K562 (cell line): ENCODE measurements around the gene ARID3C. TPM values are rescaled to one million over a fixed set of nuclear protein-coding genes. Genes with fewer than 3 reads are reported as not detected.

Source experiments
- CEBPB ChIP-seq: fragments of 450-650 bp; IDR thresholded peaks from 2 replicates; pipeline ENCODE4 v1.6.1; 2016; ENCODE audit warnings: missing genetic modification characterization, missing compliant biosample characterization
- COPS2 ChIP-seq: fragments of 450-650 bp; conservative IDR thresholded peaks from 2 replicates; pipeline ENCODE4 v1.6.1; 2016; ENCODE audit warnings: mild to moderate bottlenecking, moderate library complexity
- CREBBP ChIP-seq: IDR thresholded peaks from one replicate; pipeline ENCODE4 v1.6.1; 2012; ENCODE audit warnings: low read depth, mild to moderate bottlenecking, control low read depth, inconsistent platforms, low read length
- FOSL1 ChIP-seq: fragments of 200-800 bp; sonication (Bioruptor generic); conservative IDR thresholded peaks from 2 replicates; pipeline ENCODE4 v1.6.1; 2016; ENCODE audit warnings: missing genetic modification characterization, missing compliant biosample characterization
- GATAD2A ChIP-seq: fragments of 450-650 bp; IDR thresholded peaks from 2 replicates; pipeline ENCODE4 v1.6.1; 2017
- GTF2E2 ChIP-seq: fragments of 200-800 bp; sonication (Bioruptor generic); IDR thresholded peaks from 2 replicates; pipeline ENCODE4 v1.6.1; 2016; ENCODE audit warnings: missing genetic modification characterization, missing compliant biosample characterization
- MIER1 ChIP-seq: fragments of 450-650 bp; IDR thresholded peaks from 2 replicates; pipeline ENCODE4 v1.6.1; 2016; ENCODE audit warnings: antibody characterized with exemption, mild to moderate bottlenecking, low read depth
- POU5F1 ChIP-seq: fragments of 150-350 bp; IDR thresholded peaks from 2 replicates; pipeline ENCODE4 v1.6.1; 2014; ENCODE audit warnings: borderline replicate concordance, low read length, low read depth, mild to moderate bottlenecking; ENCODE audit not compliant: partially characterized antibody
- SMARCA5 ChIP-seq: fragments of 450-650 bp; IDR thresholded peaks from 2 replicates; pipeline ENCODE4 v1.6.1; 2016
- ZNF778 ChIP-seq: fragments of 450-650 bp; formaldehyde crosslinking; IDR thresholded peaks from 2 replicates; pipeline ENCODE4 v1.4.0; 2020; ENCODE audit warnings: mild to moderate bottlenecking, moderate library complexity
- polyA plus RNA-seq, 8 experiments: library from polyadenylated mRNA; depleted of rRNA in 4 of 8; stranded (reverse) in 5 of 8; unstranded in 3 of 8; fragments of >200 nt; fragmentation: Nextera tagmentation in 2 of 8; fragmentation: Illumina TruSeq in 1 of 8; extraction: Ambion mirVana in 2 of 8; extraction: Trizol in 1 of 8; gene quantifications; 2 replicates each; pipeline versions ENCODE4 v1.2.1 to v1.2.3, GENCODE V29; 2011 to 2014; ENCODE audit warnings: inconsistent platforms in 1 of 8, missing spikeins in 1 of 8
- total RNA-seq, 7 experiments: library from RNA; depleted of rRNA in 6 of 7; stranded (reverse); fragments of >200 nt in 6 of 7; fragmentation: Illumina TruSeq in 2 of 7; extraction: Trizol in 2 of 7; gene quantifications; 2 replicates each; pipeline versions ENCODE4 v1.2.1 to v1.2.3, GENCODE V29; 2011 to 2021; ENCODE audit warnings: low replicate concordance in 1 of 7
- TF ChIP-seq, protein P1 (sequence below): fragments of 200-400 bp; formaldehyde crosslinking; IDR thresholded peaks from 2 replicates; pipeline ENCODE4 v1.6.1; 2017; ENCODE audit warnings: mild to moderate bottlenecking, low read depth, low read length, moderate library complexity
- TF ChIP-seq, protein P2 (sequence below): sonication (generic); formaldehyde crosslinking; IDR thresholded peaks from 2 replicates; pipeline ENCODE4 v1.8.0; 2022; ENCODE audit warnings: missing genetic modification reagents, mild to moderate bottlenecking, moderate library complexity, borderline replicate concordance
- TF ChIP-seq, protein P3 (sequence below): IDR thresholded peaks from 2 replicates; pipeline ENCODE4 v1.6.1; 2011; ENCODE audit warnings: borderline replicate concordance, low read depth, mild to moderate bottlenecking, moderate library complexity, low read length; ENCODE audit not compliant: insufficient read depth, poor library complexity, severe bottlenecking
- TF ChIP-seq, protein P4 (sequence below): sonication (generic); formaldehyde crosslinking; IDR thresholded peaks from 2 replicates; pipeline ENCODE4 v1.8.0; 2022; ENCODE audit warnings: mild to moderate bottlenecking, missing genetic modification reagents

The ARID3C gene
- total and polyA plus RNA-seq, 9 of the 15 experiments (the other 6 are each of a cell fraction or from before 2014, with no cell fraction given), result not detected

DNA sequence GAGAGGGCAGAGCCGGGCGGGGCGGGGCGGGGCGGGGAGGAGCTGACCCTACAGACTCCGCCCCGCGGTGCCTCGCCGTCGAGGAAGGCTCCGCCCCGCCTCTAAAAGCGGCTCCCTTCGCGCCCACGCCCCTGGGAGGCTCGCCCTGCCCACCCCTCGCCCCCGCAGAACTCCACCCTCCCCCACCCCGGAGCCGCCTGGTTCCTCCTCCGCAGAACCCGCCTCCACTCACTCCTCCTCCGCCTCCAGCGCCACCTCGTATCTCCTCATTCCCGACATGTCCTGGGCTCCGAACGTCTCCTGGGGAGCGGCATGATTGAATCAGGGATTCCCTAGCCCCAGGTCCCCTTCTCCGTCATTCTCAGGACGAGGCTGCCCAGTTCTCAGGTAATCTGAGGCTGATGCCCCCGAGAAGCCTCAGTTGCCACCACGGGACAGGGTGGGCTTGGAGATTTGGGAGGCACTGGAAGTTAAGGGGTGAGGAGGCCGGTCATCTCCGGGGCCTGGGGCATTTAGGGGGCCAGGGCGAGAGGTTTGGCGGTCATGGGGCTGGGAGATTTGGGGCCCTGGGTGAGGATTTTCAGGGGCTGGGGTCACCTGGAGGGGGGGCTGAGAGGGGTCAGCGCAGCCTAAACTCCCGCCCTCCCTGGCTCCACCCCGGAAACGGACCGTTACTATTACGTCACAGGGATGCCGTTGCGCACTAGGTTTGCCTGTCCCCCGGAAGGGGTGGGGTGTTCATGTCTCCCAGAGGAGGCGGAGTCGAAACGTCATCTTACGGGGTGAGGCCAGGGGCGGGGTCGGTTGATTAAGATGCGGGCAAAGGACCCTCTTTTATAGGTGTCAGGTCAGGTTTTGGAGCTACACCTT, 36.8 kb upstream of the ARID3C start (continued):
- TF ChIP-seq GTF2E2 (tag) (0 out of 2 replicates have a peak, but pooled peaks have one; percentile 19), ZNF778 (CRISPR knock-in tag) (no peak), SMARCA5 (peak; percentile 68), POU5F1 (no peak), MIER1 (no peak), CEBPB (tag) (peak; percentile 85), FOSL1 (peak; percentile 30), GATAD2A (peak; percentile 51; the same call in 1 of the 2 replicates), CREBBP (no peak), COPS2 (no peak)
- TF ChIP-seq, protein P1, sequence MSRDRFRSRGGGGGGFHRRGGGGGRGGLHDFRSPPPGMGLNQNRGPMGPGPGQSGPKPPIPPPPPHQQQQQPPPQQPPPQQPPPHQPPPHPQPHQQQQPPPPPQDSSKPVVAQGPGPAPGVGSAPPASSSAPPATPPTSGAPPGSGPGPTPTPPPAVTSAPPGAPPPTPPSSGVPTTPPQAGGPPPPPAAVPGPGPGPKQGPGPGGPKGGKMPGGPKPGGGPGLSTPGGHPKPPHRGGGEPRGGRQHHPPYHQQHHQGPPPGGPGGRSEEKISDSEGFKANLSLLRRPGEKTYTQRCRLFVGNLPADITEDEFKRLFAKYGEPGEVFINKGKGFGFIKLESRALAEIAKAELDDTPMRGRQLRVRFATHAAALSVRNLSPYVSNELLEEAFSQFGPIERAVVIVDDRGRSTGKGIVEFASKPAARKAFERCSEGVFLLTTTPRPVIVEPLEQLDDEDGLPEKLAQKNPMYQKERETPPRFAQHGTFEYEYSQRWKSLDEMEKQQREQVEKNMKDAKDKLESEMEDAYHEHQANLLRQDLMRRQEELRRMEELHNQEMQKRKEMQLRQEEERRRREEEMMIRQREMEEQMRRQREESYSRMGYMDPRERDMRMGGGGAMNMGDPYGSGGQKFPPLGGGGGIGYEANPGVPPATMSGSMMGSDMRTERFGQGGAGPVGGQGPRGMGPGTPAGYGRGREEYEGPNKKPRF, result no peak
- TF ChIP-seq, protein P2, sequence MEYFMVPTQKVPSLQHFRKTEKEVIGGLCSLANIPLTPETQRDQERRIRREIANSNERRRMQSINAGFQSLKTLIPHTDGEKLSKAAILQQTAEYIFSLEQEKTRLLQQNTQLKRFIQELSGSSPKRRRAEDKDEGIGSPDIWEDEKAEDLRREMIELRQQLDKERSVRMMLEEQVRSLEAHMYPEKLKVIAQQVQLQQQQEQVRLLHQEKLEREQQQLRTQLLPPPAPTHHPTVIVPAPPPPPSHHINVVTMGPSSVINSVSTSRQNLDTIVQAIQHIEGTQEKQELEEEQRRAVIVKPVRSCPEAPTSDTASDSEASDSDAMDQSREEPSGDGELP (CRISPR knock-in tag), result peak; percentile 60
- TF ChIP-seq, protein P3, sequence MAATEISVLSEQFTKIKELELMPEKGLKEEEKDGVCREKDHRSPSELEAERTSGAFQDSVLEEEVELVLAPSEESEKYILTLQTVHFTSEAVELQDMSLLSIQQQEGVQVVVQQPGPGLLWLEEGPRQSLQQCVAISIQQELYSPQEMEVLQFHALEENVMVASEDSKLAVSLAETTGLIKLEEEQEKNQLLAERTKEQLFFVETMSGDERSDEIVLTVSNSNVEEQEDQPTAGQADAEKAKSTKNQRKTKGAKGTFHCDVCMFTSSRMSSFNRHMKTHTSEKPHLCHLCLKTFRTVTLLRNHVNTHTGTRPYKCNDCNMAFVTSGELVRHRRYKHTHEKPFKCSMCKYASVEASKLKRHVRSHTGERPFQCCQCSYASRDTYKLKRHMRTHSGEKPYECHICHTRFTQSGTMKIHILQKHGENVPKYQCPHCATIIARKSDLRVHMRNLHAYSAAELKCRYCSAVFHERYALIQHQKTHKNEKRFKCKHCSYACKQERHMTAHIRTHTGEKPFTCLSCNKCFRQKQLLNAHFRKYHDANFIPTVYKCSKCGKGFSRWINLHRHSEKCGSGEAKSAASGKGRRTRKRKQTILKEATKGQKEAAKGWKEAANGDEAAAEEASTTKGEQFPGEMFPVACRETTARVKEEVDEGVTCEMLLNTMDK, result peak; percentile 34
- TF ChIP-seq, protein P4, sequence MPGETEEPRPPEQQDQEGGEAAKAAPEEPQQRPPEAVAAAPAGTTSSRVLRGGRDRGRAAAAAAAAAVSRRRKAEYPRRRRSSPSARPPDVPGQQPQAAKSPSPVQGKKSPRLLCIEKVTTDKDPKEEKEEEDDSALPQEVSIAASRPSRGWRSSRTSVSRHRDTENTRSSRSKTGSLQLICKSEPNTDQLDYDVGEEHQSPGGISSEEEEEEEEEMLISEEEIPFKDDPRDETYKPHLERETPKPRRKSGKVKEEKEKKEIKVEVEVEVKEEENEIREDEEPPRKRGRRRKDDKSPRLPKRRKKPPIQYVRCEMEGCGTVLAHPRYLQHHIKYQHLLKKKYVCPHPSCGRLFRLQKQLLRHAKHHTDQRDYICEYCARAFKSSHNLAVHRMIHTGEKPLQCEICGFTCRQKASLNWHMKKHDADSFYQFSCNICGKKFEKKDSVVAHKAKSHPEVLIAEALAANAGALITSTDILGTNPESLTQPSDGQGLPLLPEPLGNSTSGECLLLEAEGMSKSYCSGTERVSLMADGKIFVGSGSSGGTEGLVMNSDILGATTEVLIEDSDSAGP (CRISPR knock-in tag), result no peak
